ENCODE results near the gene TMEM80. TPM values are rescaled to one million over a fixed set of nuclear protein-coding genes. Genes with fewer than 3 reads are reported as not detected.

TMEM80 gene
- total RNA-seq, 6 experiments from 2014 or later: 16.9 to 24.5 (median 19.3) TPM

DNA sequence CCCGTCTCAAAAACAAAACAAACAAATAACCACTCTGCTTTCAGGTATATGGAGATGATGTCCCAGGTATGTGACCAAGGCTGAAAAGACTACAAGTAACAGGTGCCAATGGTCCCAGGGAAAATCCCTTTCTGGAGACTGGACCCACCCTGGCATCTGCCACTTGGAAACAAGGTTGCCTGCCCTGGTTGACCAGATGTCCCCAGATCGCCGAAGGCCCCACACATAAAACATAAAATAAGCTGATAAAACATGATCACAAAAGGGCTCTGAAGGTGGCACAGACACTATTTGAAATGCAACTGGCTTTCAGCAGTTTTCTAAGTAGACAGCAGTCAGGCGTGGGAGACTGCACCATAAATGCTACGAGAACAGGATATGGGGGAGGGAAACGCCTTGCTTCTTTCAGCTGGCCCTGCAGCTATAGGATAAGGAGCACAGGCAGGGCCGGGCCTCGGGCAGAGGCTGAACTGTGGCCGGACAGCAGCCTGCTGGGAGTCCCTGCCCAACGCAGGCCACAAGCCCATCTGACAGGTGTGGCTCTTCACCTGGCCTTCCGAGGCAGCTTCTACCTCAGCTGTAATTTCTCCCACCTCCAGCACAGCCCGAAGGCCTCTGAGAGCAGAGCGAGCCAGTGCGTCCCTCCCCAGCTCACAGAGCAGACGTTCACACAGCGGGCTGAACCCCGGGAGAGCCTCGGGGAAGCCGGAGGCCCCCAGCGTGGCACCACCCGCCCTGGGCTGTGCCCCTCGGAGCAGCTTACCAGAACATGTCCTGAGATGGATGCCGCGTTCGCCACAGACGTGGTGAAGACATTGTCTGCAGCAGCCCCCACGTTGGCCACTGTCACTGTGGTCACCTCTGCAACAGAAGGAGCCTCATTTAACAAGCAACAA lies 4.6 kb upstream of the TMEM80 start:
- H3K4me1 Mint-ChIP-seq (ENCODE audit: low read depth): peaks cover 19% of the 10 kb centered on the region
- peaks cover 26% of the 10 kb centered on the region for H3K36me3 Mint-ChIP-seq (ENCODE audit: low read depth)
- no peak overlapping the region for H3K4me3 Mint-ChIP-seq
- DNase-seq: no peak
- H3K9me3 Mint-ChIP-seq: no peaks in the 10 kb centered on the region
- no peak overlapping the region for H3K27ac Mint-ChIP-seq
- TF ChIP-seq, protein P1, sequence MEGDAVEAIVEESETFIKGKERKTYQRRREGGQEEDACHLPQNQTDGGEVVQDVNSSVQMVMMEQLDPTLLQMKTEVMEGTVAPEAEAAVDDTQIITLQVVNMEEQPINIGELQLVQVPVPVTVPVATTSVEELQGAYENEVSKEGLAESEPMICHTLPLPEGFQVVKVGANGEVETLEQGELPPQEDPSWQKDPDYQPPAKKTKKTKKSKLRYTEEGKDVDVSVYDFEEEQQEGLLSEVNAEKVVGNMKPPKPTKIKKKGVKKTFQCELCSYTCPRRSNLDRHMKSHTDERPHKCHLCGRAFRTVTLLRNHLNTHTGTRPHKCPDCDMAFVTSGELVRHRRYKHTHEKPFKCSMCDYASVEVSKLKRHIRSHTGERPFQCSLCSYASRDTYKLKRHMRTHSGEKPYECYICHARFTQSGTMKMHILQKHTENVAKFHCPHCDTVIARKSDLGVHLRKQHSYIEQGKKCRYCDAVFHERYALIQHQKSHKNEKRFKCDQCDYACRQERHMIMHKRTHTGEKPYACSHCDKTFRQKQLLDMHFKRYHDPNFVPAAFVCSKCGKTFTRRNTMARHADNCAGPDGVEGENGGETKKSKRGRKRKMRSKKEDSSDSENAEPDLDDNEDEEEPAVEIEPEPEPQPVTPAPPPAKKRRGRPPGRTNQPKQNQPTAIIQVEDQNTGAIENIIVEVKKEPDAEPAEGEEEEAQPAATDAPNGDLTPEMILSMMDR (IDR thresholded peaks at IDR 0.05): no peak
- peaks cover 3% of the 10 kb centered on the region for H3K27me3 Mint-ChIP-seq (ENCODE audit: insufficient read depth)

DNA sequence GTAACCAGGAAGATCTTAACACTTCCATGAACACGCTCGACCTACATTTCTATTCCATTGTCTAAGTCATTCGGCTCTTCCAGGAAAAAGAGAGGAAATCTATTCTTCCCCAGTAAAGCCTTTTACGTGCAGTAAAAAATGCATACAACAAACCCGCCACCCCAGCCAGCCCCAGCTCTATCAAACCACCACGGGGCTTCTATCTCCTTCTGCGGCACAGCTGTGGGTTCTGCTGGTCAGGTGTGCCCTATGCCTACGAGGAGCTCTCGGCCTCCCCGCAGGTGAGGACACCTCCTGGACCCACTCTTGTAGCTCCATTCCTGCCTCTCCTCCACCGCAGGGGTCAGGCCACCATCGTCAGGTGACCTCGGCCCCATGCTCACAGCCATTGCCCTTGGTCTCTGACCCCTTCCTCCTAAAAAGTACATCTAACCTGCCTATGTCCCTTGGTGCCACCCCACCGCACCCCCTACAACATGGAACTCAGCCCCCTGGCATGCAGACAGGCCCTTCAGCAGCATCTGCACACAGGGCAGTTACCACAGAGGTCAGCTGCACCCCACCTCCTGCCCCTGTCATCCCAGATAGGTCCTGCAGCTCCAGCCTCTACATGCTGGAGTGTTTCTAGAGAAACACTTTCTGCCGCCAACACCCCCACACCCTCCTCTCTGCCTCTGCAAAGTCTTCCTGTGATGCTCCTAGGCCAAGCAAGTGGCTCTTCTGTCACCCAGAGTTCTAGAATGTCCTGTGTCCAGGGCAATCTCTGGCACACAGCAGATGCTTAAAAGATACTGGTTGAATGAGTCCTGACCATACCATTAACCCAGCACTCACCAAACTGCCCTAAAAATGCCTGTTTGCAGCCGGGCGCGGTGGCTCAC lies 3.7 kb upstream of the TMEM80 start:
- no peaks in the 10 kb centered on the region for H3K9me3 Mint-ChIP-seq
- TF ChIP-seq, protein P1 (IDR thresholded peaks at IDR 0.05): no peak
- no peak overlapping the region for H3K27ac Mint-ChIP-seq
- peaks cover 27% of the 10 kb centered on the region for H3K4me1 Mint-ChIP-seq (ENCODE audit: low read depth)
- H3K27me3 Mint-ChIP-seq (ENCODE audit: insufficient read depth): peaks cover 3% of the 10 kb centered on the region
- DNase-seq: no peak
- peaks cover 20% of the 10 kb centered on the region for H3K36me3 Mint-ChIP-seq (ENCODE audit: low read depth)
- H3K4me3 Mint-ChIP-seq: no peak overlapping the region; the same call in 1 of the 2 replicates

DNA sequence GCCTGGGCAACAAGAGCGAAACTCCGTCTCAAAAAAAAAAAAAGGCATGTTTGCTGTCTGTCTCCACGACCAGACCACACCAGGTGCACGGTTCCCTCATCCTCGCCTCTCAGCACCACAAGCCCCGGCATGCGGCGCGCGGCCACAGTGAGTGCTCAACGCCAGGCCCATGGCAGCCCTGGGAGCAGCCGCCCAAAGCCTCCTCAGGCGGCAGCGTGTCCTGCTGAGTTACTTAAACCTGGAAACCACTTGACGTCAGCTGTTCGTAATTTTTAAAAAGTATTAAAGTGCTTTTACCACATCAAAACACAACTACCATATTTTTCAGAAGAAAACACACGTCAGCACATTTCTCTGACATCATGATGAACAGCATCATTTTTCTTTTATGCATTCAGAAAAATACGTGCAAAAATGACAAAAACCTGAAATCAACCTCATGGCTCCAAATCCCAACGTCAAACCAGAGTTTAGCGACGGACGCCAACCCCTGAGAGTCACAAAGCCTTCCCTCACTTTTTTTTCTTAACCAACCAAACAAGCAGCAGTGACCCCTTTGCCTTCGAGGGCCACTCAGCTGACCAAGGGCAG lies 2.7 kb upstream of the TMEM80 start:
- no peak for DNase-seq
- Mint-ChIP-seq H3K27ac (peak overlapping the region; percentile 77), H3K9me3 (no peaks in the 10 kb centered on the region), H3K4me3 (peak overlapping the region; percentile 84), H3K36me3 (ENCODE audit: low read depth) (peaks cover 10% of the 10 kb centered on the region; the same call in 1 of the 2 replicates), H3K4me1 (ENCODE audit: low read depth) (peaks cover 37% of the 10 kb centered on the region), H3K27me3 (ENCODE audit: insufficient read depth) (peaks cover 3% of the 10 kb centered on the region)
- TF ChIP-seq, protein P1 (IDR thresholded peaks at IDR 0.05): no peak

DNA sequence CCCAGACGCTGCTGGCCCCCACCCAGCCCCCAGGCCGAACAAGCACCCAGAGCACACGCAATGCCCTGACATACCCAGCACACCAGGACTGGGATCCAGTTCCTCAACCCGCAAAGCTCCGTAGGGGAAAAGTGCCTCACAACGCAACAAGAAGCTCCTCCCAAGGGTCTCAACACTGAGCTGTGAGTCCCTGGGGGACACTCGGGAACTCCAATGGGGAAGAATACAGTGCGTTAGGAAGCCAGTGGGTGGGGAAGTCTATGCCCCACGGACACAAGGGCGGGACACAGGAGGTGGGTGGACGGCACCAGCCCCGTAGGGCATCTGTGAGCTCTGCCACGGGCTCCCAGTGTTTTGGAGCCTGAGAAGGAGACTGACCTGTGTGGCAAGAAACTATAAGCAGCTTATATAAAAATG lies 2.2 kb upstream of the TMEM80 start:
- H3K4me1 Mint-ChIP-seq (ENCODE audit: low read depth): peaks cover 42% of the 10 kb centered on the region
- TF ChIP-seq, protein P1 (IDR thresholded peaks at IDR 0.05): no peak
- no peaks in the 10 kb centered on the region for H3K9me3 Mint-ChIP-seq
- peak overlapping the region; percentile 77 for H3K27ac Mint-ChIP-seq
- peaks cover 7% of the 10 kb centered on the region; the same call in 1 of the 2 replicates for H3K36me3 Mint-ChIP-seq (ENCODE audit: low read depth)
- DNase-seq: no peak
- H3K27me3 Mint-ChIP-seq (ENCODE audit: insufficient read depth): peaks cover 3% of the 10 kb centered on the region
- peak overlapping the region; percentile 84 for H3K4me3 Mint-ChIP-seq

DNA sequence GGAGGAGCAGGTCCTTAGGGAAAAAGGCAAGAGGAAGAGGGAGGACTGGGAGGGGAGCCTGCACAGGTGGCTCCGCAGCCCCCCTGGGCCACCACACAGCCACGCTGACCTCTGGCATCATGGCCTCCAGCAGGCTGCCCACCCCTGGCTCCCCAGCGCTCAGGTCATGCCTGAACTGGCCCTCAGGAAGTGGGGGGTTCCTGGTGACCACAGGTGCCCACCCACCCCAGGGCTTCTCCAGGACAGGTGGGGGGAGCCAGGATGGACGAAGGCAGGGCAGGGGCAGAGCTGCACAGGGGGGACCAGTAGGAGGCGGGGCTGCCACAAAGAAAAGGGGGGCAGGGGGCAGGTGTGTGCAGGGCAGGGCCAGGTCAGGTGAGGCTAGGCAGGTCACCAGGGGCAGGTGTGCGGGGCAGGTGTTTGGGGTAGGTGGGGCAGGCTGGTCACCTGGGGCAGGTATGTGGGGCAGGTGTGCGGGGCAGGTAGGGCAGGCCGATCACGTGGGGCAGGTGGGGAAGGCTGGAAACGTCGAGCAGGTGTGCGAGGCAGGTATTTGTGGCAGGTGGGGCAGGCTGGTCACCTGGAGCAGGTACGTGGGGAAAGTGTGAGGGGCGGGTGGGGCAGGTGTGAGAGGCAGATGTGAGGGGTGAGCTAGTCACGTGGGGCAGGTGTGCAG lies 1.6 kb upstream of the TMEM80 start:
- H3K27ac Mint-ChIP-seq: peak overlapping the region; percentile 77
- no peaks in the 10 kb centered on the region for H3K9me3 Mint-ChIP-seq
- H3K27me3 Mint-ChIP-seq (ENCODE audit: insufficient read depth): peaks cover 3% of the 10 kb centered on the region
- peaks cover 48% of the 10 kb centered on the region for H3K4me1 Mint-ChIP-seq (ENCODE audit: low read depth)
- peak overlapping the region; percentile 94 for H3K4me3 Mint-ChIP-seq
- TF ChIP-seq, protein P1 (IDR thresholded peaks at IDR 0.05): no peak
- DNase-seq: no peak
- H3K36me3 Mint-ChIP-seq (ENCODE audit: low read depth): peaks cover 6% of the 10 kb centered on the region; the same call in 1 of the 2 replicates
